GM12878 (cell line): ENCODE measurements around the gene TEX2. TPM values are rescaled to one million over a fixed set of nuclear protein-coding genes. Genes with fewer than 3 reads are reported as not detected.

ENCODE experiments used
- ATAC-seq: fragments of 200-7000 bp; cut with Tn5 transposase; 3 replicates; pipeline ENCODE4 v1.9.1; 2020; ENCODE audit warnings: mild to moderate bottlenecking, moderate library complexity
- BruUV-seq: library from RNA; stranded (reverse); fragments of 400-500 nt; replicated peaks from 2 replicates; lab custom pipeline; 2021; lab: Mats Ljungman, UMichigan
- CTCF ChIA-PET: fragments of 300-600 bp; sonication (Branson Sonifier 250); formaldehyde crosslinking; extraction: SDS; loops from one replicate; lab custom pipeline; 2021; ENCODE audit warnings: inconsistent platforms; lab: Yijun Ruan, JAX
- POLR2A ChIA-PET: fragments of 350-600 bp; formaldehyde crosslinking; extraction: SDS; loops from one replicate; lab custom pipeline; 2021; ENCODE audit warnings: inconsistent platforms; lab: Charles Lee
- RAD21 ChIA-PET: fragments of 300-600 bp; sonication (Branson Sonifier 250); formaldehyde crosslinking; loops from one replicate; lab custom pipeline; 2023; ENCODE audit warnings: antibody characterized with exemption; ENCODE audit not compliant: unreplicated experiment; lab: Charles Lee
- SMC1A ChIA-PET: fragments of 300-600 bp; sonication (Branson Sonifier 250); formaldehyde crosslinking; loops from one replicate; lab custom pipeline; 2023; ENCODE audit not compliant: unreplicated experiment, uncharacterized antibody; lab: Charles Lee
- DNase-seq: peaks from one replicate; pipeline ENCODE4 v3.0.0-alpha.2; 2011; ENCODE audit warnings: low read depth, low spot score
- FAIRE-seq: peaks from 3 replicates; lab custom pipeline; 2011; peaks lifted over from hg19 to GRCh38; lab: Jason Lieb, UNC
- H2AFZ ChIP-seq: 2 replicates; pipeline ENCODE4 v1.6.0; 2011; ENCODE audit warnings: low read depth, low read length, control low read depth; ENCODE audit not compliant: control insufficient read depth
- H3K27ac ChIP-seq: 2 replicates; pipeline ENCODE4 v1.5.1; 2011; ENCODE audit warnings: control low read depth; ENCODE audit not compliant: control insufficient read depth, insufficient read depth
- H3K27me3 ChIP-seq, 2 experiments: replicated peaks in 1 of 2; 2 replicates each; pipeline versions ENCODE4 v1.6.0 to v1.6.1; 2011; ENCODE audit warnings: low read length in 1 of 2; ENCODE audit not compliant: control insufficient read depth in 2 of 2, insufficient read depth in 2 of 2
- H3K36me3 ChIP-seq, 2 experiments: 2 replicates each; pipeline ENCODE4 v1.5.1; 2011; ENCODE audit warnings: low read length in 1 of 2; ENCODE audit not compliant: control insufficient read depth in 2 of 2, insufficient read depth in 2 of 2
- H3K4me1 ChIP-seq: 2 replicates; pipeline ENCODE4 v1.6.1; 2011; ENCODE audit warnings: mild to moderate bottlenecking, low read length, moderate library complexity, mixed read lengths; ENCODE audit not compliant: control insufficient read depth, insufficient read depth
- H3K4me2 ChIP-seq: 2 replicates; pipeline ENCODE4 v1.6.0; 2011; ENCODE audit warnings: control low read depth; ENCODE audit not compliant: control insufficient read depth, insufficient read depth
- H3K4me3 ChIP-seq: fragments of 200-600 bp; sonication (generic); 2 replicates; pipeline ENCODE4 v1.5.1; 2016
- H3K79me2 ChIP-seq: 2 replicates; pipeline ENCODE4 v1.6.0; 2011; ENCODE audit warnings: low read length; ENCODE audit not compliant: control insufficient read depth, insufficient read depth
- H3K9ac ChIP-seq: 2 replicates; pipeline ENCODE4 v1.8.0; 2011; ENCODE audit warnings: low read length, control low read depth, mixed read lengths; ENCODE audit not compliant: control insufficient read depth, insufficient read depth
- H3K9me3 ChIP-seq: replicated peaks from 3 replicates; pipeline ENCODE4 v1.5.1; 2011; ENCODE audit warnings: mild to moderate bottlenecking, low read length; ENCODE audit not compliant: control insufficient read depth, insufficient read depth
- H4K20me1 ChIP-seq: 2 replicates; pipeline ENCODE4 v1.6.0; 2011; ENCODE audit not compliant: control insufficient read depth, insufficient read depth
- CEBPB ChIP-seq, 2 experiments: fragments of 150-350 bp in 1 of 2; IDR thresholded peaks; 2 replicates each; pipeline ENCODE4 v1.6.1; 2012 to 2014; ENCODE audit warnings: low read depth in 2 of 2, low read length in 2 of 2, borderline replicate concordance in 1 of 2, inconsistent platforms in 1 of 2
- EED ChIP-seq: sonication (generic); IDR thresholded peaks from 2 replicates; pipeline ENCODE4 v1.6.1; 2016; ENCODE audit warnings: antibody characterized with exemption, low read depth
- IKZF2 ChIP-seq, 2 experiments: fragments of 450-650 bp; IDR thresholded peaks; 2 replicates each; pipeline ENCODE4 v1.6.1; 2017; ENCODE audit warnings: mild to moderate bottlenecking in 2 of 2, moderate library complexity in 2 of 2
- JUND ChIP-seq: IDR thresholded peaks from 2 replicates; pipeline ENCODE4 v1.6.1; 2012; ENCODE audit warnings: low read depth, mild to moderate bottlenecking, low read length, improper control_type of control experiment, moderate library complexity
- KLF5 ChIP-seq: fragments of 450-650 bp; IDR thresholded peaks from 2 replicates; pipeline ENCODE4 v1.6.1; 2014; ENCODE audit warnings: mild to moderate bottlenecking; ENCODE audit not compliant: partially characterized antibody
- LARP7 ChIP-seq: fragments of 450-650 bp; IDR thresholded peaks from 2 replicates; pipeline ENCODE4 v1.6.1; 2017; ENCODE audit warnings: mild to moderate bottlenecking
- MEF2B ChIP-seq: fragments of 450-650 bp; IDR thresholded peaks from 2 replicates; pipeline ENCODE4 v1.6.1; 2018; ENCODE audit warnings: mild to moderate bottlenecking, moderate library complexity; ENCODE audit not compliant: partially characterized antibody, poor library complexity, severe bottlenecking
- NFYA ChIP-seq: IDR thresholded peaks from 2 replicates; pipeline ENCODE4 v1.6.1; 2011; ENCODE audit warnings: low read depth, mild to moderate bottlenecking, low read length, improper control_type of control experiment, borderline replicate concordance
- NFYB ChIP-seq: IDR thresholded peaks from 2 replicates; pipeline ENCODE4 v1.6.1; 2011; ENCODE audit warnings: low read depth, mild to moderate bottlenecking, low read length, improper control_type of control experiment, moderate library complexity; ENCODE audit not compliant: insufficient read depth
- POLR2A ChIP-seq: IDR thresholded peaks from 2 replicates; pipeline ENCODE4 v1.6.1; 2011; ENCODE audit warnings: low read depth, mild to moderate bottlenecking, low read length
- POLR2AphosphoS5 ChIP-seq: IDR thresholded peaks from 2 replicates; pipeline ENCODE4 v1.6.1; 2011; ENCODE audit warnings: mild to moderate bottlenecking, low read length, inconsistent platforms
- RFX5 ChIP-seq: IDR thresholded peaks from 2 replicates; pipeline ENCODE4 v1.6.1; 2011; ENCODE audit warnings: low read depth, low read length, improper control_type of control experiment
- WGBS: methylation state at CpG from one replicate; pipeline ENCODE4 v1.1.6; 2016; ENCODE audit warnings: low lambda C conversion rate; ENCODE audit not compliant: insufficient replicate concordance, insufficient coverage; ENCODE audit errors: missing lambda C conversion rate; 5-methylcytosine and 5-hydroxymethylcytosine counted together
- in situ Hi-C: fragments of 300-500 bp; cut with MboI; formaldehyde crosslinking; loops from 9 replicates; pipeline ENCODE4 v1.14.3; 2018; ENCODE audit warnings: mixed read lengths
- intact Hi-C: fragments of 100-400 bp; cut with micrococcal nuclease; formaldehyde crosslinking; loops from one replicate; pipeline ENCODE4 v1.14.2; 2022; ENCODE audit not compliant: unreplicated experiment
- polyA plus RNA-seq, 11 experiments: library from polyadenylated mRNA; depleted of rRNA in 4 of 11; unstranded in 6 of 11; stranded (reverse) in 5 of 11; fragments of >200 nt; fragmentation: Nextera tagmentation in 4 of 11; fragmentation: Illumina TruSeq in 1 of 11; extraction: Ambion mirVana in 4 of 11; extraction: Trizol in 1 of 11; gene quantifications; 1 replicate in 1 of 11; 2 replicates in 10 of 11; pipeline versions ENCODE4 v1.2.1 to v1.2.3, GENCODE V29; 2011 to 2016; ENCODE audit warnings: inconsistent platforms in 2 of 11, missing spikeins in 2 of 11, low read depth in 1 of 11
- total RNA-seq, 4 experiments: library from RNA; depleted of rRNA in 3 of 4; stranded (reverse); fragments of >200 nt in 3 of 4; fragmentation: Illumina TruSeq in 1 of 4; extraction: Trizol in 1 of 4; gene quantifications; 2 replicates each; pipeline versions ENCODE4 v1.2.1 to v1.2.3, GENCODE V29; 2013 to 2021
- TF ChIP-seq, protein P1 (sequence below): fragments of 450-650 bp; formaldehyde crosslinking; IDR thresholded peaks from 2 replicates; pipeline ENCODE4 v1.5.0; 2022; ENCODE audit warnings: mild to moderate bottlenecking, missing genetic modification characterization
- TF ChIP-seq, protein P2 (sequence below), 3 experiments: IDR thresholded peaks in 2 of 3; conservative IDR thresholded peaks in 1 of 3; 2 replicates each; pipeline ENCODE4 v1.5.1; 2011; ENCODE audit warnings: low read depth in 3 of 3, low read length in 3 of 3, mild to moderate bottlenecking in 3 of 3, control low read depth in 2 of 3, moderate library complexity in 2 of 3, inconsistent platforms in 1 of 3, mixed read lengths in 1 of 3; ENCODE audit not compliant: control insufficient read depth in 2 of 3, insufficient read depth in 1 of 3; ENCODE audit errors: extremely low read depth in 1 of 3
- TF ChIP-seq, protein P3 (sequence below): IDR thresholded peaks from 2 replicates; pipeline ENCODE4 v1.6.1; 2012; ENCODE audit warnings: mild to moderate bottlenecking, low read depth, low read length

The TEX2 gene
- total and polyA plus RNA-seq, 10 of the 15 experiments (the other 5 are each of a cell fraction or from before 2014, with no cell fraction given): 3.8 to 19.9 (median 15.8) TPM

GRCh38 chr17:64123114-64123513 lies 139.9 kb downstream of the TEX2 start:
- Histone ChIP-seq H3K27ac (no peak overlapping the region), H3K9me3 (no peaks in the 10 kb centered on the region; the same call in 1 of the 3 replicates), H4K20me1 (no peaks in the 10 kb centered on the region), H3K4me2 (peak overlapping the region; percentile 28; the same call in 1 of the 2 replicates), H3K79me2 (peaks cover 66% of the 10 kb centered on the region), H3K4me1 (peaks cover 30% of the 10 kb centered on the region), H3K27me3 (no peaks in the 10 kb centered on the region), H3K4me3 (no peak overlapping the region), H2AFZ (no peak overlapping the region), H3K9ac (no peak overlapping the region), H3K36me3 (no peaks in the 10 kb centered on the region; a peak in 1 of 4 replicates)
- in situ Hi-C loops: no loop called here
- ChIA-PET CTCF (interaction anchor here (1.1 to 6.5 kb wide), 8 partner anchors 10 to 233 kb away, joined by 3 to 82 read pairs (median 6); partner anchors contain the start of gene ERN1), POLR2A (interaction anchor here (1.2 to 5.6 kb wide), 5 partner anchors 8 to 61 kb away, joined by 3 to 73 read pairs (median 12); partner anchors contain the start of gene ERN1), SMC1A (interaction anchor here (1.3 to 5.6 kb wide), 7 partner anchors 8 to 94 kb away, joined by 4 to 60 read pairs (median 19); partner anchors contain the start of gene ERN1), RAD21 (interaction anchor here (1.1 to 3.9 kb wide), 7 partner anchors 9 to 94 kb away, joined by 3 to 30 read pairs (median 19); no protein-coding TSS in a partner anchor)
- WGBS: 49% methylated on average over 4 of the region's 4 CpGs
- no TSS peak for BruUV-seq
- no peak for FAIRE-seq
- ATAC-seq: peak; percentile 11; the same call in 2 of the 3 replicates
- DNase-seq: no peak
- intact Hi-C loops: no loop called here
- TF ChIP-seq JUND (no peak), NFYB (no peak), CEBPB (IDR thresholded peaks at IDR 0.05; ENCODE audit: borderline replicate concordance in 1 of 2, low read depth in 2 of 2, low read length in 2 of 2) (no peak), RFX5 (no peak), MEF2B (no peak), LARP7 (no peak), IKZF2 (IDR thresholded peaks at IDR 0.05) (peak; percentile 47 to 55; a peak in 3 of 4 replicates), POLR2AphosphoS5 (no peak), EED (0 out of 2 replicates have a peak, but pooled peaks have one; percentile 23), KLF5 (no peak), POLR2A (no peak), NFYA (no peak)
- TF ChIP-seq, protein P1, sequence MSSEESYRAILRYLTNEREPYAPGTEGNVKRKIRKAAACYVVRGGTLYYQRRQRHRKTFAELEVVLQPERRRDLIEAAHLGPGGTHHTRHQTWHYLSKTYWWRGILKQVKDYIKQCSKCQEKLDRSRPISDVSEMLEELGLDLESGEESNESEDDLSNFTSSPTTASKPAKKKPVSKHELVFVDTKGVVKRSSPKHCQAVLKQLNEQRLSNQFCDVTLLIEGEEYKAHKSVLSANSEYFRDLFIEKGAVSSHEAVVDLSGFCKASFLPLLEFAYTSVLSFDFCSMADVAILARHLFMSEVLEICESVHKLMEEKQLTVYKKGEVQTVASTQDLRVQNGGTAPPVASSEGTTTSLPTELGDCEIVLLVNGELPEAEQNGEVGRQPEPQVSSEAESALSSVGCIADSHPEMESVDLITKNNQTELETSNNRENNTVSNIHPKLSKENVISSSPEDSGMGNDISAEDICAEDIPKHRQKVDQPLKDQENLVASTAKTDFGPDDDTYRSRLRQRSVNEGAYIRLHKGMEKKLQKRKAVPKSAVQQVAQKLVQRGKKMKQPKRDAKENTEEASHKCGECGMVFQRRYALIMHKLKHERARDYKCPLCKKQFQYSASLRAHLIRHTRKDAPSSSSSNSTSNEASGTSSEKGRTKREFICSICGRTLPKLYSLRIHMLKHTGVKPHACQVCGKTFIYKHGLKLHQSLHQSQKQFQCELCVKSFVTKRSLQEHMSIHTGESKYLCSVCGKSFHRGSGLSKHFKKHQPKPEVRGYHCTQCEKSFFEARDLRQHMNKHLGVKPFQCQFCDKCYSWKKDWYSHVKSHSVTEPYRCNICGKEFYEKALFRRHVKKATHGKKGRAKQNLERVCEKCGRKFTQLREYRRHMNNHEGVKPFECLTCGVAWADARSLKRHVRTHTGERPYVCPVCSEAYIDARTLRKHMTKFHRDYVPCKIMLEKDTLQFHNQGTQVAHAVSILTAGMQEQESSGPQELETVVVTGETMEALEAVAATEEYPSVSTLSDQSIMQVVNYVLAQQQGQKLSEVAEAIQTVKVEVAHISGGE (CRISPR knock-in tag): no peak
- TF ChIP-seq, protein P2, sequence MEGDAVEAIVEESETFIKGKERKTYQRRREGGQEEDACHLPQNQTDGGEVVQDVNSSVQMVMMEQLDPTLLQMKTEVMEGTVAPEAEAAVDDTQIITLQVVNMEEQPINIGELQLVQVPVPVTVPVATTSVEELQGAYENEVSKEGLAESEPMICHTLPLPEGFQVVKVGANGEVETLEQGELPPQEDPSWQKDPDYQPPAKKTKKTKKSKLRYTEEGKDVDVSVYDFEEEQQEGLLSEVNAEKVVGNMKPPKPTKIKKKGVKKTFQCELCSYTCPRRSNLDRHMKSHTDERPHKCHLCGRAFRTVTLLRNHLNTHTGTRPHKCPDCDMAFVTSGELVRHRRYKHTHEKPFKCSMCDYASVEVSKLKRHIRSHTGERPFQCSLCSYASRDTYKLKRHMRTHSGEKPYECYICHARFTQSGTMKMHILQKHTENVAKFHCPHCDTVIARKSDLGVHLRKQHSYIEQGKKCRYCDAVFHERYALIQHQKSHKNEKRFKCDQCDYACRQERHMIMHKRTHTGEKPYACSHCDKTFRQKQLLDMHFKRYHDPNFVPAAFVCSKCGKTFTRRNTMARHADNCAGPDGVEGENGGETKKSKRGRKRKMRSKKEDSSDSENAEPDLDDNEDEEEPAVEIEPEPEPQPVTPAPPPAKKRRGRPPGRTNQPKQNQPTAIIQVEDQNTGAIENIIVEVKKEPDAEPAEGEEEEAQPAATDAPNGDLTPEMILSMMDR (IDR thresholded peaks at IDR 0.05 in 2 of 3, conservative IDR thresholded peaks at IDR 0.05 in 1 of 3; ENCODE audit: control insufficient read depth in 2 of 3, extremely low read depth in 1 of 3, insufficient read depth in 1 of 3, low read depth in 3 of 3, low read length in 3 of 3): no peak
- TF ChIP-seq, protein P3, sequence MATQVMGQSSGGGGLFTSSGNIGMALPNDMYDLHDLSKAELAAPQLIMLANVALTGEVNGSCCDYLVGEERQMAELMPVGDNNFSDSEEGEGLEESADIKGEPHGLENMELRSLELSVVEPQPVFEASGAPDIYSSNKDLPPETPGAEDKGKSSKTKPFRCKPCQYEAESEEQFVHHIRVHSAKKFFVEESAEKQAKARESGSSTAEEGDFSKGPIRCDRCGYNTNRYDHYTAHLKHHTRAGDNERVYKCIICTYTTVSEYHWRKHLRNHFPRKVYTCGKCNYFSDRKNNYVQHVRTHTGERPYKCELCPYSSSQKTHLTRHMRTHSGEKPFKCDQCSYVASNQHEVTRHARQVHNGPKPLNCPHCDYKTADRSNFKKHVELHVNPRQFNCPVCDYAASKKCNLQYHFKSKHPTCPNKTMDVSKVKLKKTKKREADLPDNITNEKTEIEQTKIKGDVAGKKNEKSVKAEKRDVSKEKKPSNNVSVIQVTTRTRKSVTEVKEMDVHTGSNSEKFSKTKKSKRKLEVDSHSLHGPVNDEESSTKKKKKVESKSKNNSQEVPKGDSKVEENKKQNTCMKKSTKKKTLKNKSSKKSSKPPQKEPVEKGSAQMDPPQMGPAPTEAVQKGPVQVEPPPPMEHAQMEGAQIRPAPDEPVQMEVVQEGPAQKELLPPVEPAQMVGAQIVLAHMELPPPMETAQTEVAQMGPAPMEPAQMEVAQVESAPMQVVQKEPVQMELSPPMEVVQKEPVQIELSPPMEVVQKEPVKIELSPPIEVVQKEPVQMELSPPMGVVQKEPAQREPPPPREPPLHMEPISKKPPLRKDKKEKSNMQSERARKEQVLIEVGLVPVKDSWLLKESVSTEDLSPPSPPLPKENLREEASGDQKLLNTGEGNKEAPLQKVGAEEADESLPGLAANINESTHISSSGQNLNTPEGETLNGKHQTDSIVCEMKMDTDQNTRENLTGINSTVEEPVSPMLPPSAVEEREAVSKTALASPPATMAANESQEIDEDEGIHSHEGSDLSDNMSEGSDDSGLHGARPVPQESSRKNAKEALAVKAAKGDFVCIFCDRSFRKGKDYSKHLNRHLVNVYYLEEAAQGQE: no peak
